WERI-Rb-1 (cell line): ENCODE measurements around the gene CYP11A1.

Source experiments
- DNase-seq: peaks from one replicate; pipeline ENCODE4 v3.0.0-alpha.2; 2020
- H3K27ac ChIP-seq: fragments of 250-450 bp; sonication (Bioruptor Pico); 2 replicates; pipeline ENCODE4 v1.5.1; 2020; ENCODE audit warnings: mild to moderate bottlenecking, moderate library complexity
- H3K27me3 ChIP-seq: fragments of 250-450 bp; sonication (Bioruptor Pico); 2 replicates; pipeline ENCODE4 v1.5.1; 2021; ENCODE audit warnings: mild to moderate bottlenecking, low read depth, moderate library complexity; ENCODE audit not compliant: insufficient read depth, severe bottlenecking
- H3K36me3 ChIP-seq: fragments of 250-450 bp; sonication (Bioruptor Pico); 2 replicates; pipeline ENCODE4 v1.5.1; 2020; ENCODE audit warnings: mild to moderate bottlenecking, moderate library complexity
- H3K4me3 ChIP-seq: 2 replicates; pipeline ENCODE4 v1.5.1; 2011; ENCODE audit warnings: low read depth, mild to moderate bottlenecking, control low read depth, low read length
- H3K9me3 ChIP-seq: fragments of 250-450 bp; sonication (Bioruptor Pico); 2 replicates; pipeline ENCODE4 v1.5.1; 2021; ENCODE audit warnings: mild to moderate bottlenecking, moderate library complexity; ENCODE audit not compliant: severe bottlenecking
- TF ChIP-seq, protein P1 (sequence below): IDR thresholded peaks from 2 replicates; pipeline ENCODE4 v1.5.1; 2011; ENCODE audit warnings: low read depth, mild to moderate bottlenecking, control low read depth, inconsistent platforms, low read length

The CYP11A1 gene

DNA sequence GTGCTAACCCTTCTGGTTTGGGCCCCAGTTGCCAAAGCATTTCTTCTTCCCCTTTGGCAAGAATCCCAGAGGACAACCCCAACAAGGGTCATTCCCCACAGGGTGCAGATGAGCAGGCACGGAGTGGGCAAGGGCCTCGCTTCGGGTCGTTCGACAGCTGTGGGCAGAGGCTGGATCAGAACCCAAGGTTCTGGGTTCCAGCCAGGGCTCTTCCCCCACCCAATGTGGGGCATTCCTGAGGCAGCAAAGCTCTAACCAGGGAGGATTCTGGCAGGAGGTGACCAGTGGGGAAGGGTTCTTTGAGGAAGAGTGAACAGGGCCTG is 48.3 kb downstream of the CYP11A1 start:
- no peak overlapping the region for H3K4me3 ChIP-seq
- DNase-seq, result no peak
- H3K27me3 ChIP-seq, result no peaks in the 10 kb centered on the region
- no peaks in the 10 kb centered on the region for H3K9me3 ChIP-seq
- H3K36me3 ChIP-seq, result no peaks in the 10 kb centered on the region
- peak overlapping the region; percentile 31 for H3K27ac ChIP-seq
- TF ChIP-seq, protein P1, sequence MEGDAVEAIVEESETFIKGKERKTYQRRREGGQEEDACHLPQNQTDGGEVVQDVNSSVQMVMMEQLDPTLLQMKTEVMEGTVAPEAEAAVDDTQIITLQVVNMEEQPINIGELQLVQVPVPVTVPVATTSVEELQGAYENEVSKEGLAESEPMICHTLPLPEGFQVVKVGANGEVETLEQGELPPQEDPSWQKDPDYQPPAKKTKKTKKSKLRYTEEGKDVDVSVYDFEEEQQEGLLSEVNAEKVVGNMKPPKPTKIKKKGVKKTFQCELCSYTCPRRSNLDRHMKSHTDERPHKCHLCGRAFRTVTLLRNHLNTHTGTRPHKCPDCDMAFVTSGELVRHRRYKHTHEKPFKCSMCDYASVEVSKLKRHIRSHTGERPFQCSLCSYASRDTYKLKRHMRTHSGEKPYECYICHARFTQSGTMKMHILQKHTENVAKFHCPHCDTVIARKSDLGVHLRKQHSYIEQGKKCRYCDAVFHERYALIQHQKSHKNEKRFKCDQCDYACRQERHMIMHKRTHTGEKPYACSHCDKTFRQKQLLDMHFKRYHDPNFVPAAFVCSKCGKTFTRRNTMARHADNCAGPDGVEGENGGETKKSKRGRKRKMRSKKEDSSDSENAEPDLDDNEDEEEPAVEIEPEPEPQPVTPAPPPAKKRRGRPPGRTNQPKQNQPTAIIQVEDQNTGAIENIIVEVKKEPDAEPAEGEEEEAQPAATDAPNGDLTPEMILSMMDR, result no peak

DNA sequence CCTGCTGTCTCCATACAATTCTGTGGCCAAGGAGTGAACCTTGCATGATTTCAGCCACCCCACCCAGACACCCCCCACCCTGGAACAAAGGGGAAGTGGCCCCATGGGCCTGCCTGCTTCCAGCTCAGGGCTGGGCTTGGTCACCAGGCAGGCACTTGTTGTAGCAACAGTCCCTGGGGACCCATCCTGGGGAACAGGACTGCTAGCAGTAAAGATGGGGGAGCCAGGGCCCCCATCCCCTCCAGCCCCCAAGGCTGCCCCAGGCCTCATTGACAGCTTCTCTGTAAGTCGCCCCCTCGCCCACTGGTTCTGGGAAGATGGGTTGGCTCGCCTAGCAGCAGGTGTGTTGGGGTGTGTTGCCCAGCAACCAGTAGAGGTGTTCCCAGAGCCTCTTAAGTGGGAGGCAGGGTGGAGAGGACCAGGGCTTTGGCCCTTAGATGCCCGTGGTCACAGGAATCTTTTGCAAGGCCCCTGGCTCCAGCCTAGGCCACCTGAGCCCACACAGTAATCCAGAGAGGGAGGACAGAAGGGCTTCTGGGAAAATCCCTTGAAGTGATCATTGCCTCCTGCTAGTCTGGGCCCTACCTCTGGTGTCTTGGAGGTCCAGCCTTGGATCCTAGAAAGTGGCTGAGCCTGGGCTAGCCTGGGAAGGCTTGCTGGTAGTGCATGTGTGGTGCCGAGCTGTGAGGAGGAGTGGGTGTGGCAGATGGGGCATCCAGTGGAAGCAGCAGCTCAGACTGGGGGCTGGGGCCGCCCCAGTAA is 48.9 kb downstream of the CYP11A1 start:
- no peak overlapping the region for H3K4me3 ChIP-seq
- TF ChIP-seq, protein P1, result no peak
- H3K36me3 ChIP-seq, result no peaks in the 10 kb centered on the region
- no peaks in the 10 kb centered on the region for H3K9me3 ChIP-seq
- H3K27ac ChIP-seq, result peak overlapping the region; percentile 28
- H3K27me3 ChIP-seq, result no peaks in the 10 kb centered on the region
- no peak for DNase-seq

DNA sequence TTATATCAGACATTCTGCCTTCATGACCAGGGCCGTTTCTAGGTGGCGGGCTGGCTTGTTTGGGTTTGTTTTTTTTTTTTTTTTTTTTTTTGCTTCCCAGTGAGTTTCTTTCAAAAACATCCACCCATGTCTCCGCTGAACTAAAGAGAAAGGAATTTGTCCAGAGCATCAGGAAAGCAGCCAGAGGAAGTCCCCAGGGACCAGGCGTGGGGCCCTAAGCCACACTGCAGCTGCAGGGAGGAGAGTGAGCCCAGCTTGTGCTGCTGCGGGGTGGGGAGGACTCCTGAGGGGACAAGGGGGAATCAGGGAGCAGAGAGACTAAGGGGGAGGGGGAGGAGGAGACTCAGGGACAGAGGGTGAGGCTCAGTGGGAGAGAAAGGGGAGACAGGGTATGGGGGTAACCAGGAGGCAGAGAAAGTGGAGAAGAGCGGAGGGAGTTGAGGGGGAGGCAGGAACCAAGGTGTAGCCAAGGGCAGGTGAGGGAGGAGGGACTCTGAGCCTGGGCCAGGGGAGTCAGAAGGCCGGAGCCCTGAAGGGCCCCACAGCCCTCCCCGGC is 49.5 kb downstream of the CYP11A1 start:
- DNase-seq, result peak; percentile 54
- H3K9me3 ChIP-seq, result no peaks in the 10 kb centered on the region
- TF ChIP-seq, protein P1, result no peak
- no peaks in the 10 kb centered on the region for H3K36me3 ChIP-seq
- no peaks in the 10 kb centered on the region for H3K27me3 ChIP-seq
- no peak overlapping the region for H3K4me3 ChIP-seq
- H3K27ac ChIP-seq, result peak overlapping the region; percentile 28

DNA sequence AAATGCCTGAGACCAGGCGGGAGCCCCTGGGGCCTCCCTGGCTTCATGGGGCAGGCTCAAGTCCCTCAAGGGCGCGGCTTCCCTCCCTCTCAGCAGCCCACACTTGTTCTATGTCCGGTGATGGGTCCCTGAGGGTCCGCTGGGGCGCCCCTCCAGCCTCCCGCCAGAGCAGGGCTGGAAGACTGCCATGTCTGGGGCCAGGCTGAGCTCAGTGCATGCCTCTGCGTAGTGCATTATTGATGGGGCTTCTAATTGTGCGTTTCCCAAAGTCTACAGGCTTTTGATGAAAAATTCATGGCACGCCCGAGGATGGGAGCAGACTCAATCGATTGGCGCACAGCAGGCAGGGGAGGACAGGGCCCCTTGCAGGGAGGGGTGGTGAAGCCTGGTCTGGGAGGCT is 51.3 kb downstream of the CYP11A1 start:
- TF ChIP-seq, protein P1, result no peak
- Histone ChIP-seq H3K27ac (no peak overlapping the region), H3K4me3 (no peak overlapping the region), H3K27me3 (no peaks in the 10 kb centered on the region), H3K9me3 (no peaks in the 10 kb centered on the region), H3K36me3 (no peaks in the 10 kb centered on the region)
- no peak for DNase-seq

DNA sequence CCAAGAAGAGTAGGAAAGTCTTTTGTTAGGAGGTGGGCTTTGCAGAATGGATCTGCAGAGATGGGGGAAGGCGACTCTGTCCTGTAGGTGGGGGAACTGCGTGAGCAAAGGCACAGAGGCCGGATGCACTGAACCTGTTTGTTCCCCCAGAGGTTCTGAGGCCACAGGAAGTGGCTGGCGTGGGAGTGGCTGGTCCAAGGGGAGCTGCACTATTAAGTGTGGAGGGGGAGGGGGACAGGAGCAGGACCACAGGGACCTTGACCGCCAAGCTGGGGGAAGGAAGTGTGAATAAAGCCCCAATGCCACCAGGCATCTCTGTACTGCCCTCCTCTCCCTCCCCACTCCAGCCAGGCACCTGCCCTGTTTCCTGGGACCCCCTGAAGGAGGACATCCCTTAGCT is 51.8 kb downstream of the CYP11A1 start:
- TF ChIP-seq, protein P1, result no peak
- Histone ChIP-seq H3K36me3 (no peaks in the 10 kb centered on the region), H3K4me3 (no peak overlapping the region), H3K9me3 (no peaks in the 10 kb centered on the region), H3K27ac (no peak overlapping the region; the same call in 1 of the 2 replicates), H3K27me3 (no peaks in the 10 kb centered on the region)
- DNase-seq, result no peak
